Colonic mucosa (tissue), 4 donors: ENCODE data around the gene EML6. TPM values are rescaled to one million over a fixed set of nuclear protein-coding genes. Genes with fewer than 3 reads are reported as not detected.

Source experiments
- DNase-seq: peaks from one replicate; pipeline ENCODE4 v3.0.0-alpha.2; 2020
- H3K27ac ChIP-seq: fragments of 200-600 bp; one replicate; pipeline ENCODE4 v1.8.0; 2021
- H3K27me3 ChIP-seq: fragments of 200-600 bp; one replicate; pipeline ENCODE4 v1.8.0; 2021
- H3K36me3 ChIP-seq: fragments of 200-600 bp; one replicate; pipeline ENCODE4 v1.8.0; 2021
- H3K4me1 ChIP-seq: fragments of 200-600 bp; one replicate; pipeline ENCODE4 v1.8.0; 2021; ENCODE audit warnings: mild to moderate bottlenecking
- H3K4me3 ChIP-seq: fragments of 200-600 bp; one replicate; pipeline ENCODE4 v1.8.0; 2021
- H3K9ac ChIP-seq, 2 donors: one replicate each; pipeline ENCODE4 v1.7.0; 2013; ENCODE audit warnings: control low read depth in 2 of 2, low read depth in 2 of 2, low read length in 2 of 2
- H3K9me3 ChIP-seq: fragments of 200-600 bp; one replicate; pipeline ENCODE4 v1.8.0; 2021
- CTCF ChIP-seq: fragments of 200-600 bp; IDR thresholded peaks from one replicate; pipeline ENCODE4 v1.8.0; 2022; ENCODE audit warnings: antibody characterized with exemption, mild to moderate bottlenecking
- intact Hi-C: fragments of 100-400 bp; cut with DNase I; formaldehyde crosslinking; loops from one replicate; pipeline ENCODE4 v1.14.1; 2022
- total RNA-seq, 2 donors: library from RNA; stranded (reverse); fragmentation: NEBNext Ultra II Directional in 1 of 2; extraction: Animal tissue kit (Norgen Biotek cat#: 25700) in 1 of 2; gene quantifications; one replicate each; pipeline ENCODE4 v1.2.1, GENCODE V29; 2021
- donor health status: healthy.
- donor health status: DM: no; HTN: no; CAD: no.
- donor health status: DM: no; HTN: no; CAD: no.

EML6 gene
- total RNA-seq, 2 donors from 2014 or later, result 2.1 to 2.5 TPM

- Histone ChIP-seq H3K9me3 (no peaks in the 10 kb centered on the region), H3K4me1 (no peaks in the 10 kb centered on the region), H3K27ac (no peak overlapping the region), H3K36me3 (no peaks in the 10 kb centered on the region), H3K27me3 (no peaks in the 10 kb centered on the region), H3K4me3 (no peak overlapping the region), H3K9ac (no peak overlapping the region)
- intact Hi-C loops, result no loop called here
- no peak for TF ChIP-seq CTCF
- no peak for DNase-seq
Measured at GRCh38 chr2:54783349-54783748, 59.9 kb downstream of the EML6 start.

GRCh38 chr2:54787270-54787669 lies 63.8 kb downstream of the EML6 start:
- Histone ChIP-seq H3K36me3 (no peaks in the 10 kb centered on the region), H3K4me1 (no peaks in the 10 kb centered on the region), H3K27ac (no peak overlapping the region), H3K4me3 (no peak overlapping the region), H3K27me3 (no peaks in the 10 kb centered on the region), H3K9ac (no peak overlapping the region), H3K9me3 (no peaks in the 10 kb centered on the region)
- DNase-seq, result no peak
- intact Hi-C loops, result no loop called here
- no peak for TF ChIP-seq CTCF

- Histone ChIP-seq H3K27me3 (no peaks in the 10 kb centered on the region), H3K4me3 (no peak overlapping the region), H3K4me1 (no peaks in the 10 kb centered on the region), H3K36me3 (no peaks in the 10 kb centered on the region), H3K9me3 (no peaks in the 10 kb centered on the region), H3K27ac (no peak overlapping the region), H3K9ac (no peak overlapping the region)
- no peak for TF ChIP-seq CTCF
- DNase-seq, result no peak
- intact Hi-C loops, result no loop called here
Measured at GRCh38 chr2:54787755-54788366, 64.4 kb downstream of the EML6 start.

- no peak for TF ChIP-seq CTCF
- Histone ChIP-seq H3K9ac (no peak overlapping the region), H3K4me3 (no peak overlapping the region), H3K36me3 (no peaks in the 10 kb centered on the region), H3K27ac (no peak overlapping the region), H3K27me3 (no peaks in the 10 kb centered on the region), H3K9me3 (no peaks in the 10 kb centered on the region), H3K4me1 (no peaks in the 10 kb centered on the region)
- intact Hi-C loops, result no loop called here
- no peak for DNase-seq
Measured at GRCh38 chr2:54789878-54790277, 66.4 kb downstream of the EML6 start.

- DNase-seq, result no peak
- no peak overlapping the region for H3K9ac ChIP-seq
- no peak overlapping the region for H3K4me3 ChIP-seq
- H3K27me3 ChIP-seq, result no peaks in the 10 kb centered on the region
- no peaks in the 10 kb centered on the region for H3K9me3 ChIP-seq
- H3K4me1 ChIP-seq, result no peaks in the 10 kb centered on the region
- TF ChIP-seq CTCF, result no peak
- intact Hi-C loops, result no loop called here
- H3K36me3 ChIP-seq, result no peaks in the 10 kb centered on the region
- H3K27ac ChIP-seq, result no peak overlapping the region
Measured at GRCh38 chr2:54791831-54792230, 68.4 kb downstream of the EML6 start.
